Endothelial cell of umbilical vein (primary cell): ENCODE measurements around the gene FAM168A. TPM values are rescaled to one million over a fixed set of nuclear protein-coding genes. Genes with fewer than 3 reads are reported as not detected.

Experiments
- BruUV-seq: library from RNA; stranded (reverse); fragments of 400-500 nt; replicated peaks from 2 replicates; lab custom pipeline; 2021; lab: Mats Ljungman, UMichigan
- CTCF ChIA-PET: fragments of 300-600, 350-600 bp; sonication (Branson Sonifier 250); formaldehyde crosslinking; loops from one replicate; lab custom pipeline; 2021; ENCODE audit warnings: antibody characterized with exemption, inconsistent platforms; lab: Charles Lee
- POLR2A ChIA-PET: fragments of 300-600, 350-600 bp; sonication (Branson Sonifier 250); formaldehyde crosslinking; loops from one replicate; lab custom pipeline; 2021; ENCODE audit warnings: antibody characterized with exemption, inconsistent platforms; lab: Charles Lee
- DNase-seq: peaks from one replicate; pipeline ENCODE4 v3.0.0-alpha.2; 2011; ENCODE audit warnings: low read depth, low spot score
- FAIRE-seq: peaks from 2 replicates; lab custom pipeline; 2011; peaks lifted over from hg19 to GRCh38; lab: Jason Lieb, UNC
- H2AFZ ChIP-seq: 2 replicates; pipeline ENCODE4 v1.6.0; 2012; ENCODE audit warnings: low read depth, low read length, control low read depth, inconsistent platforms
- H3K27ac ChIP-seq: 2 replicates; pipeline ENCODE4 v1.5.1; 2011; ENCODE audit warnings: low read depth, mild to moderate bottlenecking, control low read depth, low read length, moderate library complexity; ENCODE audit not compliant: insufficient read depth
- H3K27me3 ChIP-seq, 2 experiments: 2 replicates each; pipeline versions ENCODE4 v1.6.0 to v1.6.1; 2011; ENCODE audit warnings: low read length in 2 of 2, mixed read lengths in 1 of 2; ENCODE audit not compliant: control insufficient read depth in 2 of 2, insufficient read depth in 2 of 2
- H3K36me3 ChIP-seq, 2 experiments: 2 replicates in 1 of 2; 3 replicates in 1 of 2; pipeline ENCODE4 v1.5.1; 2011; ENCODE audit warnings: low read length in 2 of 2, mild to moderate bottlenecking in 1 of 2, moderate library complexity in 1 of 2; ENCODE audit not compliant: control insufficient read depth in 2 of 2, insufficient read depth in 2 of 2; ENCODE audit errors: extremely low read depth in 1 of 2
- H3K4me1 ChIP-seq: 3 replicates; pipeline ENCODE4 v1.5.1; 2011; ENCODE audit warnings: mild to moderate bottlenecking, low read length; ENCODE audit not compliant: control insufficient read depth, insufficient read depth; ENCODE audit errors: extremely low read depth
- H3K4me2 ChIP-seq: 2 replicates; pipeline ENCODE4 v1.6.1; 2011; ENCODE audit warnings: low read length, control low read depth, mixed read lengths; ENCODE audit not compliant: insufficient read depth
- H3K4me3 ChIP-seq, 3 experiments: fragments of 200-600 bp in 1 of 3; sonication (generic), shearing (Covaris generic) in 1 of 3; replicated peaks in 1 of 3; 2 replicates each; pipeline ENCODE4 v1.5.1; 2011 to 2016; ENCODE audit warnings: control low read depth in 3 of 3, low read length in 3 of 3, mild to moderate bottlenecking in 2 of 3, inconsistent platforms in 1 of 3, low read depth in 1 of 3, moderate library complexity in 1 of 3; ENCODE audit not compliant: insufficient read depth in 1 of 3
- H3K79me2 ChIP-seq: 2 replicates; pipeline ENCODE4 v1.6.0; 2012; ENCODE audit warnings: low read length, inconsistent platforms; ENCODE audit not compliant: control insufficient read depth, insufficient read depth
- H3K9ac ChIP-seq: replicated peaks from 2 replicates; pipeline ENCODE3; 2011; ENCODE audit warnings: low read length, control low read depth; ENCODE audit not compliant: insufficient read depth; ENCODE audit errors: extremely low read depth
- H3K9me1 ChIP-seq: replicated peaks from 3 replicates; pipeline ENCODE4 v1.6.0; 2011; ENCODE audit warnings: mild to moderate bottlenecking, low read length; ENCODE audit not compliant: control insufficient read depth, insufficient read depth; ENCODE audit errors: extremely low read depth
- H3K9me3 ChIP-seq: replicated peaks from 2 replicates; pipeline ENCODE4 v1.5.1; 2012; ENCODE audit warnings: low read length, inconsistent platforms; ENCODE audit not compliant: control insufficient read depth, insufficient read depth
- H4K20me1 ChIP-seq: replicated peaks from 2 replicates; pipeline ENCODE3; 2011; ENCODE audit warnings: mild to moderate bottlenecking, low read length; ENCODE audit not compliant: control insufficient read depth, insufficient read depth; ENCODE audit errors: extremely low read depth
- CTCF ChIP-seq, 2 donors: IDR thresholded peaks; 1 replicate in 1 of 2; 2 replicates in 1 of 2; pipeline ENCODE4 v1.5.1; 2011; ENCODE audit warnings: low read length in 2 of 2, mild to moderate bottlenecking in 2 of 2, moderate library complexity in 2 of 2, control low read depth in 1 of 2, inconsistent platforms in 1 of 2, low read depth in 1 of 2; ENCODE audit not compliant: insufficient read depth in 1 of 2; ENCODE audit errors: extremely low read depth in 1 of 2
- EZH2 ChIP-seq: IDR thresholded peaks from 2 replicates; pipeline ENCODE4 v1.6.1; 2012; ENCODE audit warnings: borderline replicate concordance, low read depth, mild to moderate bottlenecking, moderate library complexity, low read length, inconsistent platforms; ENCODE audit not compliant: severe bottlenecking
- FOS ChIP-seq: IDR thresholded peaks from 2 replicates; pipeline ENCODE4 v1.6.1; 2011; ENCODE audit warnings: mild to moderate bottlenecking, low read length, moderate library complexity, borderline replicate concordance; ENCODE audit not compliant: insufficient read depth
- GATA2 ChIP-seq: IDR thresholded peaks from 2 replicates; pipeline ENCODE4 v1.7.0; 2011; ENCODE audit warnings: low read depth, mild to moderate bottlenecking, moderate library complexity, mixed read lengths, low read length; ENCODE audit not compliant: insufficient read length, insufficient read depth
- JUN ChIP-seq: IDR thresholded peaks from 2 replicates; pipeline ENCODE4 v1.6.1; 2011; ENCODE audit warnings: borderline replicate concordance, low read depth; ENCODE audit not compliant: insufficient read length, insufficient read depth
- MAX ChIP-seq: IDR thresholded peaks from 2 replicates; pipeline ENCODE4 v1.6.1; 2011; ENCODE audit not compliant: insufficient read depth, insufficient read length
- MYC ChIP-seq: IDR thresholded peaks from one replicate; pipeline ENCODE4 v1.6.1; 2011; ENCODE audit warnings: mild to moderate bottlenecking, low read depth, low read length
- POLR2A ChIP-seq: IDR thresholded peaks from 2 replicates; pipeline ENCODE4 v1.6.1; 2012; ENCODE audit warnings: low read depth, mild to moderate bottlenecking, control low read depth, low read length
- POLR2AphosphoS5 ChIP-seq: IDR thresholded peaks from 2 replicates; pipeline ENCODE4 v1.6.1; 2012; ENCODE audit warnings: low read depth, mild to moderate bottlenecking, control low read depth, low read length, moderate library complexity; ENCODE audit not compliant: insufficient read depth
- dilution Hi-C: fragments of 300-500 bp; cut with MboI; formaldehyde crosslinking; loops from one replicate; pipeline ENCODE4 v1.15.0; 2019; ENCODE audit warnings: low sequenced_read_pairs; ENCODE audit not compliant: extremely low pct_ligation_motif_present
- intact Hi-C: fragments of 100-400 bp; cut with micrococcal nuclease; formaldehyde crosslinking; loops from one replicate; pipeline ENCODE4 v1.10.0; 2022
- polyA plus RNA-seq, 4 experiments: library from polyadenylated mRNA; depleted of rRNA in 3 of 4; stranded (reverse) in 3 of 4; unstranded in 1 of 4; fragments of >200 nt; gene quantifications; 2 replicates each; pipeline versions ENCODE4 v1.2.1 to v1.2.3, GENCODE V29; 2011 to 2012; ENCODE audit warnings: missing spikeins in 1 of 4
- total RNA-seq: library from RNA; stranded (reverse); gene quantifications from 2 replicates; pipeline ENCODE4 v1.2.3, GENCODE V29; 2021

Gene FAM168A
- total and polyA plus RNA-seq, 2 donors (not counting 3 experiments of a cell fraction or from before 2014, with no cell fraction given) = 17.0 to 20.5 TPM

- FAIRE-seq (no peak), DNase-seq (no peak)
- Histone ChIP-seq H3K9me1 (no peaks in the 10 kb centered on the region), H3K36me3 (no peaks in the 10 kb centered on the region), H3K4me3 (no peak overlapping the region), H4K20me1 (no peaks in the 10 kb centered on the region), H3K9ac (no peak overlapping the region), H3K9me3 (no peaks in the 10 kb centered on the region), H3K4me1 (peaks cover 6% of the 10 kb centered on the region), H3K27me3 (no peaks in the 10 kb centered on the region), H2AFZ (no peak overlapping the region), H3K4me2 (no peak overlapping the region), H3K79me2 (no peaks in the 10 kb centered on the region), H3K27ac (no peak overlapping the region)
- ChIA-PET POLR2A (no interaction called here), CTCF (interaction anchor here (1.0 to 2.3 kb wide), 3 partner anchors 11 to 129 kb away, joined by 3 to 15 read pairs (median 5); partner anchors contain the start of gene FAM168A)
- dilution Hi-C loops = no loop called here
- TF ChIP-seq MAX (no peak), POLR2AphosphoS5 (no peak), GATA2 (no peak), FOS (no peak), EZH2 (no peak), POLR2A (no peak), JUN (no peak)
- intact Hi-C loops = no loop called here
- no TSS peak for BruUV-seq
Measured at GRCh38 chr11:73468590-73469161, 129.2 kb downstream of the FAM168A start.

DNA sequence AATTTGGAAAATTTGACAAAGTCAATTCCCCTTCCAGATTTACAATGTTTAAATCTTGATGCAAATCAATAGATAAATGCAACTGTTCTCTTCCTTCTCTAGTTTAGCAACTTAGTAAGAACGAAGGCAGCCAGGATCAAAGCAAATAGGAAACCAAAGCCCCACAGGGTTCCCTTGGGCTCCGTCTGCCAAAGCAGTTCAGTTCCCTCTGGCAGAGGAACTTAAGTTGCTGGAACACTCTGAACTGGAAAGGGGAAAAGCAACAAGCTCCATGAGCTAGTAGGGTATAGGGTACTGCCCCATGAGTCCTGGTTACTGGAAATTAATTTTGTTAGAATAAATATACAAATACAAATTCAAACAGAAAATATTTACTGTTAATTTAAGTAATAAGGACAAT lies 130.4 kb downstream of the FAM168A start:
- POLR2A ChIA-PET = no interaction called here
- Histone ChIP-seq H3K9ac (no peak overlapping the region), H3K27ac (no peak overlapping the region), H4K20me1 (no peaks in the 10 kb centered on the region), H3K36me3 (no peaks in the 10 kb centered on the region), H3K4me1 (peaks cover 6% of the 10 kb centered on the region), H3K9me3 (no peaks in the 10 kb centered on the region), H3K4me2 (no peak overlapping the region), H2AFZ (no peak overlapping the region), H3K9me1 (no peaks in the 10 kb centered on the region), H3K4me3 (no peak overlapping the region), H3K79me2 (no peaks in the 10 kb centered on the region), H3K27me3 (no peaks in the 10 kb centered on the region)
- BruUV-seq = no TSS peak
- FAIRE-seq (no peak), DNase-seq (no peak)
- dilution Hi-C loops = no loop called here
- intact Hi-C loops = no loop called here
- CTCF ChIA-PET = interaction anchor here (5.1 kb wide), 1 partner anchor 12 kb away, joined by 32 read pairs; no protein-coding TSS in a partner anchor
- TF ChIP-seq MAX (no peak), CTCF (IDR thresholded peaks at IDR 0.05; ENCODE audit: extremely low read depth in 1 of 2, insufficient read depth in 1 of 2, low read depth in 1 of 2, low read length in 2 of 2) (no peak), MYC (no peak), FOS (no peak), POLR2A (no peak), POLR2AphosphoS5 (no peak), EZH2 (no peak)
